Large intestine (tissue), 3 donors: Measurements from ENCODE around the gene C1RL. TPM values are rescaled to one million over a fixed set of nuclear protein-coding genes. Genes with fewer than 3 reads are reported as not detected.
"Not testable (repeated sequence)": the region's sequence is repeated elsewhere in the genome, so short reads cannot be mapped to it uniquely, and the experiment has no call there.

Experiments used
- DNase-seq, 2 donors: peaks; one replicate each; pipeline versions ENCODE4 v3.0.0 to v3.0.0-alpha.2; 2013
- H3K27ac ChIP-seq: one replicate; pipeline ENCODE4 v1.5.1; 2013; ENCODE audit warnings: low read length
- H3K27me3 ChIP-seq: 2 replicates; pipeline ENCODE4 v1.6.1; 2013; ENCODE audit warnings: low read length; ENCODE audit not compliant: control insufficient read depth, insufficient read depth
- H3K36me3 ChIP-seq: 2 replicates; pipeline ENCODE4 v1.6.1; 2013; ENCODE audit warnings: low read length; ENCODE audit not compliant: control insufficient read depth, insufficient read depth
- H3K4me1 ChIP-seq: one replicate; pipeline ENCODE4 v1.6.1; 2013; ENCODE audit warnings: low read length; ENCODE audit not compliant: control insufficient read depth, insufficient read depth
- H3K4me3 ChIP-seq: one replicate; pipeline ENCODE4 v1.5.1; 2013; ENCODE audit warnings: low read length
- H3K9me3 ChIP-seq: one replicate; pipeline ENCODE4 v1.6.1; 2013; ENCODE audit warnings: mild to moderate bottlenecking, low read depth, low read length, moderate library complexity; ENCODE audit not compliant: control insufficient read depth
- WGBS: methylation state at CpG from one replicate; pipeline ENCODE4 v1.1.5; 2013; ENCODE audit warnings: low lambda C conversion rate; ENCODE audit not compliant: insufficient coverage; 5-methylcytosine and 5-hydroxymethylcytosine counted together
- polyA plus RNA-seq: library from polyadenylated mRNA; unstranded; fragments of 120-200 nt; gene quantifications from one replicate; pipeline ENCODE4 v1.2.1, GENCODE V29; 2013

Gene C1RL
- polyA plus RNA-seq, 1 donor: 76.8 TPM

GRCh38 chr12:7054925-7055324, 54.1 kb downstream of the C1RL start:
- H3K9me3 ChIP-seq: no peaks in the 10 kb centered on the region
- H3K27me3 ChIP-seq: no peaks in the 10 kb centered on the region
- no CpG with 5 or more reads among the region's 4 CpGs for WGBS
- no peaks in the 10 kb centered on the region for H3K36me3 ChIP-seq
- DNase-seq: no peak
- H3K4me3 ChIP-seq: no peak overlapping the region
- no peaks in the 10 kb centered on the region for H3K4me1 ChIP-seq
- no peak overlapping the region for H3K27ac ChIP-seq

GRCh38 chr12:7049973-7050372, 59.0 kb downstream of the C1RL start:
- DNase-seq, H3K4me3 ChIP-seq, H3K27ac ChIP-seq, H3K4me1 ChIP-seq, H3K36me3 ChIP-seq, H3K27me3 ChIP-seq, H3K9me3 ChIP-seq: not testable (repeated sequence)
- no CpG with 5 or more reads among the region's 3 CpGs for WGBS

DNA sequence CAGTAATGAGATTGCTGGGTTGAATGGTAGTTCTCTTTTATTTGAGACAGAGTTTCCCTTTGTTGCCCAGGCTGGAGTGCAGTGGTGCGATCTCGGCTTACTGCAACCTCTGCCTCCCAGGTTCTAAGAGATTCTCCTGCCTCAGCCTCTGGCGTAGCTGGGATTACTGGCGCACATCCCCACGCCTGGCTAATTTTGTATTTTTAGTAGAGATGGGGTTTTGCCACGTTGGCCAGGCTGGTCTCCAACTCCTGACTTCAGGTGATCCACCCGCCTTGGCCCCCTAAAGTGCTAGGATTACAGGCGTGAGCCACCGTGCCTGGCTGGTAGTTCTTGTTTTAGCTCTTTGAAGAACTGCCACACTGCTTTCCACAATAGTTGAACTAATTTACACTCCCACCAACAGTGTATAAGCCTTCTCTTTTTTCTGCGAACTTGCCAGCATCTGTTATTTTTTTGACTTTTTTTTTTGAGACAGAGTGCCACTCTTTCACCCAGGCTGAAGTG, 59.5 kb downstream of the C1RL start:
- H3K36me3 ChIP-seq, H3K4me3 ChIP-seq, DNase-seq, H3K27me3 ChIP-seq, H3K9me3 ChIP-seq, H3K4me1 ChIP-seq, H3K27ac ChIP-seq: not testable (repeated sequence)
- 100% methylated on average over 1 of the region's 10 CpGs for WGBS

GRCh38 chr12:7047306-7047705, 61.7 kb downstream of the C1RL start:
- no peak overlapping the region for H3K4me3 ChIP-seq
- WGBS: no CpG with 5 or more reads among the region's 5 CpGs
- H3K27ac ChIP-seq: no peak overlapping the region
- H3K27me3 ChIP-seq: no peaks in the 10 kb centered on the region
- no peaks in the 10 kb centered on the region for H3K36me3 ChIP-seq
- no peak for DNase-seq
- H3K9me3 ChIP-seq: no peaks in the 10 kb centered on the region
- no peaks in the 10 kb centered on the region for H3K4me1 ChIP-seq

DNA sequence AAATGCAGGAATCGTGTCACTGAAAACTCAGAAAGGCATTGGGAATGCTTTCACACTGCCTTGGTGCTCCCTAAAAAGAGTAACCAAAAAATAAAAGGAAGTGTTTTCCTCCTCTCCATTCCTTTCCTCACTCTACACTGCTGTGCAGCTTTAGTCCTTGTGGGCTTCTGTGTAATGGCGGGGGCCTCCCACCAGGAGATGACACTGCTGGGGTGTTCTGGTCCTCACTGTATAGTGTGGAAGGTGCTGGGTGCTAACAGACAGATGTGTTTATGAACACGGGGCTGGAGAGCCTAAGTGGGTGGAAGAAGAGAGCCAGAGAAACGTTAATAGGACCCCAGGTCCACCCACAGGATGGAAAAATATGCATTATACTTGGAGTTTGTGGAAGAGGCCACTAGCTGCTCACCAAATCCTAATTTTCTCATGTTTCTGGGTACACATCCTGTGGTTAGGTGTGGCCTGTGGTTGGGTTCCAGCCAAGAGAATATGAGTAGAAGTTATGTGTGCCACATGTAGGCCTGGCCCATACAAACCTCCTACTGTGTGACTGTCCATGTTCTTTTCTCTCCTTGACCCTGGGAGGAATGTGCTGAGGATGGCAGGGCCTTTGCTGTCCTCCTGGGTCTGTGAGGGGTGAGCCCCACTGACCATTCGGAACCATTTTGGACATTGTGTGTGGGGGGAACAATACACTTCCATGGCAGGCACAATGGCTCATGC, 62.5 kb downstream of the C1RL start:
- no CpG with 5 or more reads among the region's 5 CpGs for WGBS
- no peak overlapping the region for H3K4me3 ChIP-seq
- H3K36me3 ChIP-seq: no peaks in the 10 kb centered on the region
- H3K4me1 ChIP-seq: no peaks in the 10 kb centered on the region
- no peak overlapping the region for H3K27ac ChIP-seq
- no peak for DNase-seq
- no peaks in the 10 kb centered on the region for H3K9me3 ChIP-seq
- H3K27me3 ChIP-seq: no peaks in the 10 kb centered on the region

GRCh38 chr12:7045913-7046312, 63.1 kb downstream of the C1RL start:
- no peak overlapping the region for H3K27ac ChIP-seq
- WGBS: no CpG with 5 or more reads among the region's 9 CpGs
- no peak overlapping the region for H3K4me3 ChIP-seq
- no peaks in the 10 kb centered on the region for H3K36me3 ChIP-seq
- H3K9me3 ChIP-seq: no peaks in the 10 kb centered on the region
- no peak for DNase-seq
- no peaks in the 10 kb centered on the region for H3K4me1 ChIP-seq
- H3K27me3 ChIP-seq: no peaks in the 10 kb centered on the region

Other genes starting within 250 kb of the C1RL start
- 564 TPM for gene TPI1, start 241.7 kb downstream of the C1RL start, polyA plus RNA-seq
- 15.3 TPM for gene SPSB2, start 235.9 kb downstream of the C1RL start, polyA plus RNA-seq
- 8.2 TPM for gene LRRC23, start 204.4 kb downstream of the C1RL start, polyA plus RNA-seq
- gene ENO2, start 194.6 kb downstream of the C1RL start, polyA plus RNA-seq: 18.6 TPM
- gene ATN1, start 181.3 kb downstream of the C1RL start, polyA plus RNA-seq: 66.6 TPM
- not detected for gene RNU7-1, start 165.4 kb downstream of the C1RL start, polyA plus RNA-seq
- 141 TPM for gene C12orf57, start 165.2 kb downstream of the C1RL start, polyA plus RNA-seq
- 34.6 TPM for gene PTPN6, start 157.9 kb downstream of the C1RL start, polyA plus RNA-seq
- 225 TPM for gene PHB2, start 138.6 kb downstream of the C1RL start, polyA plus RNA-seq
- gene EMG1, start 138.3 kb downstream of the C1RL start, polyA plus RNA-seq: 38.8 TPM
- gene LPCAT3, start 90.7 kb downstream of the C1RL start, polyA plus RNA-seq: 81.6 TPM
- gene C1S, start 48.5 kb downstream of the C1RL start, polyA plus RNA-seq: 80.5 TPM
- 56.5 TPM for gene C1R, start 16.8 kb downstream of the C1RL start, polyA plus RNA-seq
- 25.7 TPM for gene RBP5, start 19.7 kb upstream of the C1RL start, polyA plus RNA-seq
- gene CLSTN3, start 21.2 kb upstream of the C1RL start, polyA plus RNA-seq: 71.7 TPM
- 38.7 TPM for gene PEX5, start 80.5 kb upstream of the C1RL start, polyA plus RNA-seq
- gene ACSM4, start 194.9 kb upstream of the C1RL start, polyA plus RNA-seq: 0.04 TPM